ENCODE results near the gene TMEM203. TPM values are rescaled to one million over a fixed set of nuclear protein-coding genes. Genes with fewer than 3 reads are reported as not detected.
A peak's percentile ranks its signal among the peaks of the same experiment; 100 is the strongest.

Gene TMEM203
- polyA plus RNA-seq, 6 donors from 2014 or later, result 119 to 191 (median 142) TPM

- DNase-seq, result no peak
- H3K27ac Mint-ChIP-seq, result no peak overlapping the region
- no peaks in the 10 kb centered on the region for H3K36me3 Mint-ChIP-seq
- ATAC-seq (ENCODE audit: low read depth in 2 of 2), result no peak
- H3K4me3 Mint-ChIP-seq, result peak overlapping the region in 2 of 8 donors; percentile 20 to 47
- peaks cover 19 to 21% (median 19%) of the 10 kb centered on the region in 3 donors for H3K4me1 Mint-ChIP-seq
- peaks cover 23 to 81% (median 74%) of the 10 kb centered on the region in 3 donors for H3K27me3 Mint-ChIP-seq
- peaks cover 0 to 1% (median 0%) of the 10 kb centered on the region in 7 donors for H3K9me3 Mint-ChIP-seq
Measured at GRCh38 chr9:137161558-137162486, 43.6 kb downstream of the TMEM203 start.

GRCh38 chr9:137160716-137161557, 44.5 kb downstream of the TMEM203 start:
- peaks cover 23 to 81% (median 65%) of the 10 kb centered on the region in 3 donors for H3K27me3 Mint-ChIP-seq
- no peaks in the 10 kb centered on the region for H3K9me3 Mint-ChIP-seq
- ATAC-seq (ENCODE audit: low read depth in 2 of 2), result peak in 1 of 2 donors; percentile 12
- DNase-seq, result no peak
- peaks cover 17 to 30% (median 19%) of the 10 kb centered on the region in 3 donors for H3K4me1 Mint-ChIP-seq
- H3K27ac Mint-ChIP-seq, result no peak overlapping the region
- no peaks in the 10 kb centered on the region for H3K36me3 Mint-ChIP-seq
- no peak overlapping the region for H3K4me3 Mint-ChIP-seq

- no peak for ATAC-seq (ENCODE audit: low read depth in 2 of 2)
- Mint-ChIP-seq H3K9me3 (no peaks in the 10 kb centered on the region), H3K4me3 (no peak overlapping the region), H3K36me3 (no peaks in the 10 kb centered on the region), H3K4me1 (peaks cover 17 to 30% (median 19%) of the 10 kb centered on the region in 3 donors), H3K27ac (peak overlapping the region in 1 of 6 donors; percentile 89), H3K27me3 (peaks cover 26 to 81% (median 56%) of the 10 kb centered on the region in 3 donors)
- no peak for DNase-seq
Measured at GRCh38 chr9:137160054-137160425, 45.4 kb downstream of the TMEM203 start.

GRCh38 chr9:137159105-137160053, 46.1 kb downstream of the TMEM203 start:
- DNase-seq, result no peak
- Mint-ChIP-seq H3K27ac (peak overlapping the region in 4 of 6 donors; percentile 31 to 89 (median 36)), H3K27me3 (peaks cover 30 to 80% (median 49%) of the 10 kb centered on the region in 3 donors), H3K4me1 (peaks cover 17 to 30% (median 19%) of the 10 kb centered on the region in 3 donors), H3K36me3 (no peaks in the 10 kb centered on the region), H3K9me3 (no peaks in the 10 kb centered on the region), H3K4me3 (peak overlapping the region in 2 of 8 donors; percentile 3 to 17)
- no peak for ATAC-seq (ENCODE audit: low read depth in 2 of 2)

- H3K27ac Mint-ChIP-seq, result peak overlapping the region in 1 of 6 donors; percentile 31
- no peak for ATAC-seq (ENCODE audit: low read depth in 2 of 2)
- no peaks in the 10 kb centered on the region for H3K36me3 Mint-ChIP-seq
- no peak for DNase-seq
- peaks cover 17 to 30% (median 19%) of the 10 kb centered on the region in 3 donors for H3K4me1 Mint-ChIP-seq
- no peaks in the 10 kb centered on the region for H3K9me3 Mint-ChIP-seq
- peak overlapping the region in 1 of 8 donors; percentile 12 for H3K4me3 Mint-ChIP-seq
- peaks cover 30 to 75% (median 45%) of the 10 kb centered on the region in 3 donors for H3K27me3 Mint-ChIP-seq
Measured at GRCh38 chr9:137158625-137159024, 46.8 kb downstream of the TMEM203 start.

- Mint-ChIP-seq H3K9me3 (no peaks in the 10 kb centered on the region), H3K27me3 (peaks cover 30 to 69% (median 37%) of the 10 kb centered on the region in 3 donors), H3K27ac (peak overlapping the region in 2 of 6 donors; percentile 41 to 77), H3K4me1 (peaks cover 17 to 30% (median 17%) of the 10 kb centered on the region in 3 donors), H3K36me3 (no peaks in the 10 kb centered on the region), H3K4me3 (peak overlapping the region in 5 of 8 donors; percentile 6 to 47 (median 32))
- ATAC-seq (ENCODE audit: low read depth in 2 of 2), result no peak
- DNase-seq, result no peak
Measured at GRCh38 chr9:137157618-137158415, 47.6 kb downstream of the TMEM203 start.

GRCh38 chr9:137156567-137157375, 48.7 kb downstream of the TMEM203 start:
- peak overlapping the region in 6 of 8 donors; percentile 35 to 86 (median 60) for H3K4me3 Mint-ChIP-seq
- ATAC-seq (ENCODE audit: low read depth in 2 of 2) (peak; percentile 67), DNase-seq (peak; percentile 36)
- H3K27me3 Mint-ChIP-seq, result peaks cover 30 to 65% (median 33%) of the 10 kb centered on the region in 3 donors
- no peaks in the 10 kb centered on the region for H3K9me3 Mint-ChIP-seq
- H3K36me3 Mint-ChIP-seq, result no peaks in the 10 kb centered on the region
- H3K27ac Mint-ChIP-seq, result peak overlapping the region in 2 of 6 donors; percentile 38 to 41
- peaks cover 15 to 30% (median 18%) of the 10 kb centered on the region in 3 donors for H3K4me1 Mint-ChIP-seq

Other genes starting within 250 kb of the TMEM203 start
- 1 to 10 TPM in 1 of 6 donors, under 1 TPM in 1, not detected in 4; 0.41 to 1.4 TPM for gene PTGDS, start 228.1 kb downstream of the TMEM203 start, polyA plus RNA-seq (ENCODE audit: low read depth in 6 of 6)
- not detected for gene LCNL1, start 222.7 kb downstream of the TMEM203 start, polyA plus RNA-seq (ENCODE audit: low read depth in 6 of 6)
- gene PAXX, start 213.2 kb downstream of the TMEM203 start, polyA plus RNA-seq (ENCODE audit: low read depth in 6 of 6), result 10 to 100 TPM; 31.7 to 39.8 (median 35.6) TPM
- gene CLIC3, start 209.1 kb downstream of the TMEM203 start, polyA plus RNA-seq (ENCODE audit: low read depth in 6 of 6), result 1 to 10 TPM in 3 of 6 donors, under 1 TPM in 2, not detected in 1; 0.82 to 2.7 (median 1.1) TPM
- gene ABCA2, start 177.4 kb downstream of the TMEM203 start, polyA plus RNA-seq (ENCODE audit: low read depth in 6 of 6), result 1 to 10 TPM in 3 of 6 donors, under 1 TPM in 2, not detected in 1; 0.63 to 3.9 (median 1.3) TPM
- 1 to 10 TPM in 5 of 6 donors, under 1 TPM in 1; 0.93 to 7.4 (median 2.9) TPM for gene FUT7, start 173.6 kb downstream of the TMEM203 start, polyA plus RNA-seq (ENCODE audit: low read depth in 6 of 6)
- gene NPDC1, start 159.5 kb downstream of the TMEM203 start, polyA plus RNA-seq (ENCODE audit: low read depth in 6 of 6), result under 1 TPM in 1 of 6 donors, not detected in 5; 0.68 TPM
- not detected for gene ENTPD2, start 151.6 kb downstream of the TMEM203 start, polyA plus RNA-seq (ENCODE audit: low read depth in 6 of 6)
- under 1 TPM in 1 of 6 donors, not detected in 5; 0.05 TPM for gene SAPCD2, start 135.1 kb downstream of the TMEM203 start, polyA plus RNA-seq (ENCODE audit: low read depth in 6 of 6)
- 1 to 10 TPM; 1.7 to 6.1 (median 3.5) TPM for gene UAP1L1, start 128.1 kb downstream of the TMEM203 start, polyA plus RNA-seq (ENCODE audit: low read depth in 6 of 6)
- 10 to 100 TPM; 19.6 to 30.4 (median 24.3) TPM for gene MAN1B1, start 118.7 kb downstream of the TMEM203 start, polyA plus RNA-seq (ENCODE audit: low read depth in 6 of 6)
- gene DPP7, start 90.9 kb downstream of the TMEM203 start, polyA plus RNA-seq (ENCODE audit: low read depth in 6 of 6), result 100 to 1,000 TPM in 4 of 6 donors, 10 to 100 TPM in 2; 71.5 to 142 (median 102) TPM
- gene GRIN1, start 66.5 kb downstream of the TMEM203 start, polyA plus RNA-seq (ENCODE audit: low read depth in 6 of 6), result not detected
- gene LRRC26, start 35.6 kb downstream of the TMEM203 start, polyA plus RNA-seq (ENCODE audit: low read depth in 6 of 6), result not detected
- gene TMEM210, start 33.6 kb downstream of the TMEM203 start, polyA plus RNA-seq (ENCODE audit: low read depth in 6 of 6), result not detected
- gene ANAPC2, start 17.1 kb downstream of the TMEM203 start, polyA plus RNA-seq (ENCODE audit: low read depth in 6 of 6), result 1 to 10 TPM; 6.1 to 9.3 (median 7.5) TPM
- gene SSNA1, start 17.0 kb downstream of the TMEM203 start, polyA plus RNA-seq (ENCODE audit: low read depth in 6 of 6), result 100 to 1,000 TPM; 112 to 145 (median 132) TPM
- 1 to 10 TPM in 1 of 6 donors, under 1 TPM in 5; 0.21 to 1.1 (median 0.48) TPM for gene TPRN, start 4.9 kb downstream of the TMEM203 start, polyA plus RNA-seq (ENCODE audit: low read depth in 6 of 6)
- 1 to 10 TPM; 4.4 to 9.3 (median 5.2) TPM for gene NDOR1, start 52 bp upstream of the TMEM203 start, polyA plus RNA-seq (ENCODE audit: low read depth in 6 of 6)
- gene RNF208, start 16.6 kb upstream of the TMEM203 start, polyA plus RNA-seq (ENCODE audit: low read depth in 6 of 6), result under 1 TPM in 1 of 6 donors, not detected in 5; 0.30 TPM
- gene CYSRT1, start 19.5 kb upstream of the TMEM203 start, polyA plus RNA-seq (ENCODE audit: low read depth in 6 of 6), result not detected
- gene RNF224, start 21.9 kb upstream of the TMEM203 start, polyA plus RNA-seq (ENCODE audit: low read depth in 6 of 6), result not detected
- not detected for gene SLC34A3, start 25.3 kb upstream of the TMEM203 start, polyA plus RNA-seq (ENCODE audit: low read depth in 6 of 6)
- 10 to 100 TPM; 22.7 to 53.2 (median 40.2) TPM for gene TUBB4B, start 35.6 kb upstream of the TMEM203 start, polyA plus RNA-seq (ENCODE audit: low read depth in 6 of 6)
- gene STPG3, start 45.6 kb upstream of the TMEM203 start, polyA plus RNA-seq (ENCODE audit: low read depth in 6 of 6), result not detected
- 10 to 100 TPM; 23.5 to 37.8 (median 27.2) TPM for gene NELFB, start 49.7 kb upstream of the TMEM203 start, polyA plus RNA-seq (ENCODE audit: low read depth in 6 of 6)
- 1 to 10 TPM; 2.4 to 6.2 (median 4.1) TPM for gene TOR4A, start 72.1 kb upstream of the TMEM203 start, polyA plus RNA-seq (ENCODE audit: low read depth in 6 of 6)
- under 1 TPM in 1 of 6 donors, not detected in 5; 0.37 TPM for gene NRARP, start 96.6 kb upstream of the TMEM203 start, polyA plus RNA-seq (ENCODE audit: low read depth in 6 of 6)
- 1 to 10 TPM in 5 of 6 donors, not detected in 1; 2.3 to 7.5 (median 4.5) TPM for gene EXD3, start 217.5 kb upstream of the TMEM203 start, polyA plus RNA-seq (ENCODE audit: low read depth in 6 of 6)
- 1 to 10 TPM in 5 of 6 donors, not detected in 1; 1.3 to 2.3 (median 1.6) TPM for gene NOXA1, start 217.7 kb upstream of the TMEM203 start, polyA plus RNA-seq (ENCODE audit: low read depth in 6 of 6)
- not detected for gene ENTPD8, start 235.7 kb upstream of the TMEM203 start, polyA plus RNA-seq (ENCODE audit: low read depth in 6 of 6)

All from naive B cell (primary cell).